K562 (cell line): ENCODE results near the gene CDH18.

Experiments used
- ADNP ChIP-seq: fragments of 200-800 bp; sonication (Bioruptor generic); IDR thresholded peaks from 2 replicates; pipeline ENCODE4 v1.6.1; 2016; ENCODE audit warnings: missing genetic modification characterization, missing compliant biosample characterization
- CHD2 ChIP-seq: IDR thresholded peaks from 2 replicates; pipeline ENCODE4 v1.6.1; 2011; ENCODE audit warnings: low read depth, low read length
- EWSR1 ChIP-seq: fragments of 450-650 bp; IDR thresholded peaks from 2 replicates; pipeline ENCODE4 v1.6.1; 2018; ENCODE audit warnings: borderline replicate concordance, mild to moderate bottlenecking, low read depth, moderate library complexity; ENCODE audit not compliant: partially characterized antibody
- HNRNPUL1 ChIP-seq: fragments of 200-400 bp; formaldehyde crosslinking; IDR thresholded peaks from 2 replicates; pipeline ENCODE4 v1.6.1; 2017; ENCODE audit warnings: low read length
- MCM2 ChIP-seq: fragments of 450-650 bp; IDR thresholded peaks from 2 replicates; pipeline ENCODE4 v1.6.1; 2017; ENCODE audit warnings: low read depth, mild to moderate bottlenecking
- POLR2A ChIP-seq: fragments of 450-650 bp; conservative IDR thresholded peaks from 2 replicates; pipeline ENCODE4 v1.6.1; 2016
- POLR2AphosphoS5 ChIP-seq: IDR thresholded peaks from 2 replicates; pipeline ENCODE4 v1.6.1; 2011; ENCODE audit warnings: mild to moderate bottlenecking, low read depth, low read length, moderate library complexity; ENCODE audit not compliant: control insufficient read depth, insufficient read depth
- TAF1 ChIP-seq: IDR thresholded peaks from 2 replicates; pipeline ENCODE4 v1.6.1; 2011; ENCODE audit warnings: mild to moderate bottlenecking, low read length, moderate library complexity; ENCODE audit not compliant: insufficient read depth, control insufficient read depth, severe bottlenecking; ENCODE audit errors: extremely low read depth
- ZSCAN29 ChIP-seq: fragments of 450-650 bp; IDR thresholded peaks from 2 replicates; pipeline ENCODE4 v1.6.1; 2017

DNA sequence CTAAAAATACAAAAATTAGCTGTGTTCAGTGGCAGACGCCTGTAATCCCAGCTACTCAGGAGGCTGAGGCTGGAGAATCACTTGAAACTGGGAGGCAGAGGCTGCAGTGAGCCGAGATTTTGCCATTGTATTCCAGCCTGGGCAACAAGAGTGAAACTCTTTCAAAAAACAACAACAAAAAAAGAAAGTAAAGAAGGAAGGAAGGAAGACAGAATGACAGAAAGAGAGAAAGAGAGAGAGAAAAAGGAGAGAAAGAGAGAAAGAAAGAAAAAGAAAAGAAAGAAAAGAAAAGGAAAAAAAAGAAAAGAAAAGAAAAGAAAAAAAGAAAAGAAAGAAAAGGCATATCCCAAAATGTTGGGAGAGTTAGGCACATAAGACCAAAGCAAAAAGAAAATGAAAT lies 278.6 kb downstream of the CDH18 start:
- TF ChIP-seq HNRNPUL1 (no peak), POLR2AphosphoS5 (no peak), ZSCAN29 (no peak), EWSR1 (no peak), ADNP (tag) (no peak), POLR2A (no peak), TAF1 (no peak), MCM2 (no peak), CHD2 (no peak)
